Measurements from ENCODE around the gene C1QTNF12. TPM values are rescaled to one million over a fixed set of nuclear protein-coding genes. Genes with fewer than 3 reads are reported as not detected.

C1QTNF12 gene
- total RNA-seq, 1 donor from 2014 or later, result 2.5 TPM

- H3K27me3 Mint-ChIP-seq, result no peaks in the 10 kb centered on the region
- no peak for DNase-seq (ENCODE audit: extremely low spot score, unreplicated experiment)
- no peak overlapping the region for H3K27ac Mint-ChIP-seq
- H3K4me3 Mint-ChIP-seq, result no peak overlapping the region
- H3K4me1 Mint-ChIP-seq (ENCODE audit: unreplicated experiment), result no peaks in the 10 kb centered on the region
- TF ChIP-seq, protein P1, sequence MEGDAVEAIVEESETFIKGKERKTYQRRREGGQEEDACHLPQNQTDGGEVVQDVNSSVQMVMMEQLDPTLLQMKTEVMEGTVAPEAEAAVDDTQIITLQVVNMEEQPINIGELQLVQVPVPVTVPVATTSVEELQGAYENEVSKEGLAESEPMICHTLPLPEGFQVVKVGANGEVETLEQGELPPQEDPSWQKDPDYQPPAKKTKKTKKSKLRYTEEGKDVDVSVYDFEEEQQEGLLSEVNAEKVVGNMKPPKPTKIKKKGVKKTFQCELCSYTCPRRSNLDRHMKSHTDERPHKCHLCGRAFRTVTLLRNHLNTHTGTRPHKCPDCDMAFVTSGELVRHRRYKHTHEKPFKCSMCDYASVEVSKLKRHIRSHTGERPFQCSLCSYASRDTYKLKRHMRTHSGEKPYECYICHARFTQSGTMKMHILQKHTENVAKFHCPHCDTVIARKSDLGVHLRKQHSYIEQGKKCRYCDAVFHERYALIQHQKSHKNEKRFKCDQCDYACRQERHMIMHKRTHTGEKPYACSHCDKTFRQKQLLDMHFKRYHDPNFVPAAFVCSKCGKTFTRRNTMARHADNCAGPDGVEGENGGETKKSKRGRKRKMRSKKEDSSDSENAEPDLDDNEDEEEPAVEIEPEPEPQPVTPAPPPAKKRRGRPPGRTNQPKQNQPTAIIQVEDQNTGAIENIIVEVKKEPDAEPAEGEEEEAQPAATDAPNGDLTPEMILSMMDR (conservative IDR thresholded peaks at IDR 0.05), result no peak
- peaks cover 10% of the 10 kb centered on the region for H3K36me3 Mint-ChIP-seq
- no peaks in the 10 kb centered on the region for H3K9me3 Mint-ChIP-seq
These were observed 27.9 kb downstream of the C1QTNF12 start for GRCh38 chr1:1218524-1219200.

DNA sequence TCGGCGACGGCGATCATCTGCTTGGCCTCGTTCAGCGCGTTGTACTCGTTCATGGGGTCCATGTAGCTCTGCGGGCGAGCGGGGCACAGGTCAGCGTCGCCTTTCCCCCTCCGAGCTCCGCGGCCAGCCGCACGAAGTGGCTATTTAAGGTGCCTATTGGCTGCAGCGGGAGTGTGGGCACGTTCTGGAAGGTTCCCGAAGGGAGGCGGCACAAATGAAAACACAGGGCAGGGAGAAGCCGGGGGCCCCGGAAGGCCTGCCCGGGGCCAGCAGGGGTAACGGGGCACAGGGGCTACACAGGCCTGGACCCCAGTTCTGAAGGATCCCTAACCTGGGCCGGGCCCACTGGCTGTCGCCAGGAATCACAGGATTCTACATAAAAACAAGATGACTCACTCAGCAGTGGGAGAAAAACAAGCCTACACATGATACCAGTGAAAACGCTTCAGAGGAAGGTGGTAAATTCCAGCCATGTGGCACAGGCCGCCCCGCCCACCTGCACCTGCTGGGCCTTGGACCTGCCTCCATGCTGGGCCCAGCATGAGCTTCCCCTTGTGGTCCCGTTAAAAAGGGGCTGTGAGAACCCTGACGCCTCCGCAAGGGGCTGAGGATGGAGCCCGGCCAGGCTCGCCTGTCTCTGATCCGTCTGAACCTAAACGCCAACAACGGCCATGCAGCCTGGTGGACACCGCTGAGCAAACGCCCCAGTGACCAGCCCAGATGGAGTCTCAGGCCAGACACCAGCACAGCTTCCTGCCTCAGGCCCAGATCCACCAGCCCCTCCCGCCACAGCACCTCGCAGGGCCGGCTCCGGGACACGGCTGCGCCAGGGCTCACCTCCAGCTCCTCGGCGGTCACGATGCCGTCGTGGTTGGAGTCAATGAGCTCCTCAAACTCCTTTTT is 28.6 kb downstream of the C1QTNF12 start:
- H3K27me3 Mint-ChIP-seq, result no peaks in the 10 kb centered on the region
- H3K4me1 Mint-ChIP-seq (ENCODE audit: unreplicated experiment), result no peaks in the 10 kb centered on the region
- H3K9me3 Mint-ChIP-seq, result no peaks in the 10 kb centered on the region
- H3K36me3 Mint-ChIP-seq, result peaks cover 7% of the 10 kb centered on the region
- no peak overlapping the region for H3K4me3 Mint-ChIP-seq
- no peak overlapping the region for H3K27ac Mint-ChIP-seq
- no peak for DNase-seq (ENCODE audit: extremely low spot score, unreplicated experiment)
- TF ChIP-seq, protein P1 (conservative IDR thresholded peaks at IDR 0.05), result no peak

GRCh38 chr1:1216770-1217620 is 29.5 kb downstream of the C1QTNF12 start:
- no peak for DNase-seq (ENCODE audit: extremely low spot score, unreplicated experiment)
- Mint-ChIP-seq H3K4me3 (no peak overlapping the region), H3K9me3 (no peaks in the 10 kb centered on the region), H3K36me3 (peaks cover 4% of the 10 kb centered on the region), H3K4me1 (ENCODE audit: unreplicated experiment) (no peaks in the 10 kb centered on the region), H3K27ac (no peak overlapping the region), H3K27me3 (no peaks in the 10 kb centered on the region)
- TF ChIP-seq, protein P1 (conservative IDR thresholded peaks at IDR 0.05), result no peak

- Mint-ChIP-seq H3K27me3 (no peaks in the 10 kb centered on the region), H3K27ac (no peak overlapping the region), H3K4me3 (no peak overlapping the region), H3K4me1 (ENCODE audit: unreplicated experiment) (no peaks in the 10 kb centered on the region), H3K9me3 (no peaks in the 10 kb centered on the region), H3K36me3 (peaks cover 4% of the 10 kb centered on the region)
- DNase-seq (ENCODE audit: extremely low spot score, unreplicated experiment), result no peak
- TF ChIP-seq, protein P1 (conservative IDR thresholded peaks at IDR 0.05), result no peak
These were observed 30.5 kb downstream of the C1QTNF12 start for GRCh38 chr1:1215881-1216605.
